DLD1 (cell line): Measurements from ENCODE around the gene GRID1.

ENCODE experiments used
- in situ Hi-C: cut with HindIII; loops from 2 replicates; pipeline ENCODE4 v1.10.0; 2017; ENCODE audit warnings: low sequenced_read_pairs

The GRID1 gene

GRCh38 chr10:85615556-85615955, 751.0 kb downstream of the GRID1 start:
- in situ Hi-C loops: no loop called here

DNA sequence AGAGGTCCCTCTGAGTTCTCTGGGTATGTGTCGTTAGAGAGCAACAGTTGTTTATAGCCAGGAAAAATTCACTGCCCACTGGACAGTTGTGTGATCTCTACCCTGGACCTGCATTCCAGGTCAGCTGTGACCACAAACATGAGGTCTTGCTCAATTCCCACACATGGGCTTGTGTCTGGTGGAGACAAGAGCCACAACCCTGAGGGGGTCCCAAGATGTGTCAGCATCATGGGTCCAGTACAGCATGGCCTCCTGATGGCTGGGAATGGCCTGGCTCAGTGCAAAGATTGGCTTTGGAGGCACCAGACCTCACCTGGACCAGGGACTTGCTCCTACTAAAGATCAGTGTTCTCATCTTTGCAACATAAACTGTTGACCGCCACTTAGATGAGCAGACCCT, 751.6 kb downstream of the GRID1 start:
- in situ Hi-C loops: no loop called here

- in situ Hi-C loops: no loop called here
Observed at GRCh38 chr10:85614566-85614965, 752.0 kb downstream of the GRID1 start.

GRCh38 chr10:85613391-85613790, 753.2 kb downstream of the GRID1 start:
- in situ Hi-C loops: no loop called here

DNA sequence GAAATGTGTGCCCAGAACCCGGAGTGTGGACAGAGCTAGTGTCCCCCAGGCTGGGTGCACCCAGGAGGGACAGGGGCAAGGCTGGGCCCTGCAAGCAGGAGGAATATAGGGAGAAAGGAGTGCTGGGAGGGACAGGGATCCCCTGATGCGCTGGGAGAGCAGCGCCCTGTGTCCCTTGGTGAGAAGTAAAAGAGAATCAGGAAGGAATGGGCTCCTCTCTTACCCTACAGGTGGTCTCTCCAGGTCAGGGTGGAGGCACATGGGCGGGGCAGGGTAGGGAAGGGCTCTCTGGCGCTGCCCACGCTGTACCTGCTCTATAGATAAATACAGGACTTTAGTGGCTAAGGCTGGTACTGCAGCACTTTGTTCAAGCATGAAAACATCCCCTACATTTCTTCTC, 753.8 kb downstream of the GRID1 start:
- in situ Hi-C loops: no loop called here

DNA sequence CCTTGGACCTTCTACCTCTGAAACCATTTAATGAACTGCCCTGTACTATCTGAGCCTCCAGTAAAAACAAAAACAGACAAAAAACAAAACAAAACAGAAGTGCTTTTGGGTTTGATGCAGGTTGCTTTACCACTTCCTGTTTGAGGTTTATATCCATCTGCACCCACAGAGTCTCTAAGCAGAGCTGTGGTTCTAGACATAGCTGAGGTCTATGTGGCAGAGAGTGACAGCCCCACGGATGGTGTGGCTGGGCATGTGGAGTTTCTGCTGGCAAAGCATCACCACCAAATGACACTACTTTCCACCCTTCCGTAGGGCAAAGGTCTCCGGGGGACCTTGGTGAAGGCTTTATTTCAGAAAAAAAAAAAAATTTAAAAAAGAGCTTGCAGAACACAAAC, 754.2 kb downstream of the GRID1 start:
- in situ Hi-C loops: no loop called here

DNA sequence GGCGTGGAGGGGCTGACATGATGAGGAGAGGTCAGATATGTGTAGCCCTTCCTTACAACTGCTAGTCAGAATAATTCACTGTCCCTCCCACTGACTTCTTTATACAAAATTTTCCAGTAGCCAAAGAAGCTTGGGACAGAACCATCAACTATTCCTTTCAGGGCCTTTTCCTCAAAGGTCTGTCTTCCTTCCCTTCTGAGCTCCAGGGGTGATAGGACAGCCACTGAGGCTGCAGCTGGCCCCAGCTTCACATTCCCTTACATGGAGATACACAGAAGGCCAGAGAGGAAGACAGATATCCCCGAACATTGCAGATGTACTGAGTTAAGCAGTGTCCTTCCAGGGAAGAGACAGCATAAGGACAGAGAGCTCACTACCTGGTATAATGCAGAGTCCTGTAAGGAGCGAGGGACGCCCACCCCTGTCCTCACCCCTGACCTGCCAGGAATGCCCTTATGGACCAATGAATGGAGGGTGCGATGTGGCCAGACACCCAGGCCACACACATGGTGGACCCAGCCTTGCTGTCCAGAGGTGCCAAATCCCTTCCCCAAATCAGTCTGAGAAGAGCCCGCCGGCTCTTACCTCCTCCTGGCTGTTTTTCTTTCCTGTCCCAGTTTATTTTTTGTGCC, 754.7 kb downstream of the GRID1 start:
- in situ Hi-C loops: no loop called here

GRCh38 chr10:85611093-85611740, 755.4 kb downstream of the GRID1 start:
- in situ Hi-C loops: no loop called here

- in situ Hi-C loops: no loop called here
Observed at GRCh38 chr10:85610381-85611092, 756.1 kb downstream of the GRID1 start.

DNA sequence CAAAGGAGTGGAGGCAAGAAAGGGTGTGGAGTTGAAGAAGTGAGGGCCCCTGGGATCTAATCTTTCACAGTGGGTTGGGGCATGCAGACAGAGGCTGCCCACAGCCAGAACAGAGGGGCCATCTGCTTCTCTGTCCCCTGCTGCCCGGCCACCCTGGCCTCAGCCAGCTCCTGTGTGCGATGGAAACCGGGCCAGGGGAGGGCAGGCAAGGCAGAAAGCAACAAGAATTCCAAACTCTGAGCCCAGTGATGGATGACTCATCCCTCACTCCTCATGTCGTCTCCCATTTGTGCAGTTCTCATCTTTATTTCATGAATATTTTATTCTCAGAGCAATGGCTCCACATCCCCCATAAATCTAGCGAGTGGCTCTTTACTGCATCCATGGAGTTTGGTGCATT, 757.1 kb downstream of the GRID1 start:
- in situ Hi-C loops: loop anchor here (5.0 kb wide), 1 partner anchor 52 kb away; no protein-coding TSS in a partner anchor

DNA sequence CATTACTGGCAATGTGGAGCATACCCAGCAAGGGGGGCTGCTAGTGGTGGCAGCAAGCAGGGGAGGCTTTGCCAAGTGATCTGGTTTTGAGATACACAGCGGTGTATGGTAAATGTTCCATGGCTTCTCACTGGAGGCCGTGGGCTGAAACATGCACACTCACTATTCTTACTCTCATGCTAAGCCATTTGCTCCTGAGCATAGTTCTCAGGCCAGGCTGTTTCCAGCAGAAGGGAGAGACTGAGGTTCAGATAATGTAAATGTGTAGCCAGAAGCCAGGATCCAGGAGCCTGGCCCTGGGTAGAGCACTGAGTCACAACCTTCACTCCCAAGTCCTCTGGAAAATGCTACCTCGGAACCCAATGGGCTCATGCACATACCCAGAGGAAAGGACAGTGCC, 757.9 kb downstream of the GRID1 start:
- in situ Hi-C loops: loop anchor here (5.0 kb wide), 1 partner anchor 51 kb away; no protein-coding TSS in a partner anchor

DNA sequence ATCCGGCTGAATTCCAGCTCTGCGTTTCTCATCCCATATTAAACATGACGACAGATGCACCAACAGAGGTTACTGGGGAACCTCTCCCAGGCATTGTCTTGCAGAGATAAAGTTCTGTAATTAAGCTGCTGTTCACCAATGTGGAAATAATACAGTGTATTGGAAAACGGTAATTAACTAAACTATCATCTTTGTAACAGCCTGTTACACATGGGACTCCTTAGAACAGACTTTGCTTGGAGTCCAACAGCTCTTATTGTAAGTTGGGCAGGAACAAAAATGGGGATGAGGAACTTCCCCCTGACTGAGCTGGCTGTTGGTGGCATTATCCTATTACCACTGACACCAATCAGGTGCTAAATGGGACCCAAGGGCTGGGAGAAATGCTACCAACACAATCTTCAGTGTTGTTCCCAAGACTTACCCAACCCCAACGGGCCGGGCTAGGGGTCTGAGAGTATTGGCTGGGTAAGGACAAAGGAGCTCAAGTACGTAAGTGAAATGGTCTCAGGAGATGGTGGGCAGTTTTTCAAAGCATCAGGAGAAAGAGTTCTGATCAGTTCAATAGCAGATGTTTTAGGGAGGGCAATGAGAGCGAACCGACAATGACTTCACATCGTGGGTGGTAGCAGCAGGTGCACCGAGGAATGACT, 759.4 kb downstream of the GRID1 start:
- in situ Hi-C loops: loop anchor here (5.0 kb wide), 1 partner anchor 50 kb away; no protein-coding TSS in a partner anchor

GRCh38 chr10:85606401-85606800, 760.2 kb downstream of the GRID1 start:
- in situ Hi-C loops: loop anchor here (5.0 kb wide), 1 partner anchor 49 kb away; no protein-coding TSS in a partner anchor

DNA sequence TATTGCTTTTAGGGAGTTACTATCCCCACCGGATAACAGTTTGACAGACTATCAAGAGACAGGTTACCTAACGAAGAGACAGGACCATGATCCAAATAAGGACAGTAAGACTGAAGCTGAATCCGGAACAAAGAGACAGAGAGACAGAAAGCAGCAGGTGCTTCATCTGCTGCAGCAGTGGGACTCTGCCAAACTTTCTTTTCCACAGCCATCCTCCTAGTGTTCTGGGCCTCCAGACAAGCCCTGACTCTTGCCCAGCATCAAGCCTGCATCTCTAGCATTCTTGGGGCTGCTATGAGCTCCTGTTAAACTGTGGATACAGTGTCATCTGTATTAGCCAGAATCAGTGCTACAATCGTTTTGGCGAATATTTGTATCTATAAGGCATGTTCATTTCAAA, 761.7 kb downstream of the GRID1 start:
- in situ Hi-C loops: loop anchor here (5.0 kb wide), 1 partner anchor 48 kb away; no protein-coding TSS in a partner anchor

DNA sequence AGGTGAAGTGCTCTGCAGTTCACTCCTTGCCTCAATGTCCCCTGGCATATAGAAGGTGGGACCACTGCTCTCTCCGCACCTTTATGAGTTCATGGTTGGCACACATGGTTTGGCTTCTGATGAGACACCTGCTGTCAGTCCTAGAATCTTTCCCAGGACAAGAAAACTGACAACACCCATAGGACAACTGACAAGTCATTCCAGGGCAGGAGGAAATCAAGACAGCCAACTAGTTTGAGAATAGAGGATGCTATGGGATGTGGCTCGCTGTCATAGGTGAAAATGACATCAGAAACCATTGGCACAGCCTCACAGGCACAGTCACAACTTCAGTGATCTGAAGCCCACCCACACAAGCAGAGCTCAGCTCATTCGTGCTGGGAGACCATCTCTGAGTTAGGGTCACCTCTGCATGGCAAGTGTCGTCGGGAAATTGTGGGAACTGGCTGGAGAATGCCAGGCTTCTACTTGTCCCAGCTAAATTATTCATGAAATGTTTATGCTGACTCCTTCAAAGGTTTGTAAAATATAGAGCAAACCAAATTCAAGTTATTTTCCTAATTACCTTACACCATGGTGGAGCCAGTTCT, 762.4 kb downstream of the GRID1 start:
- in situ Hi-C loops: no loop called here

GRCh38 chr10:85603151-85603940, 763.2 kb downstream of the GRID1 start:
- in situ Hi-C loops: no loop called here

DNA sequence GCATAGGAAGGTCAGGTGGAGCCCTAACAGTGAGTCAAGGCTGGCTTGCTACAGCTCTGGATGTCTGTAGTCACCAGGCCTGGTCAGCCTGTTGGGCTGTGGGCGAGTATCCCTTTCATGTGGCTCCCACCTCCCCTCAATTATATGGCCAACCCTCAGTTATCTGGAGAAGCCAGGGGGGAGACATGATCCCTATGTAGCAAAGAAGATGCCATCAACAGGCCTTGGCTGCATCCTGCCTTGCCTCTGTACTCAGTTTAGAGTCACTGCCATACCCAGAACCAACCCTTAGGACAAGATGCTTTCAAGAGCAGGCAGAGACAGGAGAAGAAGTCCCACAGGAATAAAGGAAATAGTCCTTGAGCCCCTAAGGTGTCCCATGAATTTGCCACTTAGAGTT, 763.9 kb downstream of the GRID1 start:
- in situ Hi-C loops: no loop called here

- in situ Hi-C loops: no loop called here
Observed at GRCh38 chr10:85602306-85602705, 764.3 kb downstream of the GRID1 start.

GRCh38 chr10:85601526-85601925, 765.1 kb downstream of the GRID1 start:
- in situ Hi-C loops: no loop called here

GRCh38 chr10:85600744-85601081, 765.9 kb downstream of the GRID1 start:
- in situ Hi-C loops: no loop called here
